AG10803 (cell line): ENCODE measurements around the gene ZNF574.
"Not testable (repeated sequence)": the region's sequence is repeated elsewhere in the genome, so short reads cannot be mapped to it uniquely, and the experiment has no call there.

ENCODE experiments used
- DNase-seq: peaks from one replicate; pipeline ENCODE4 v3.0.0; 2010; ENCODE audit warnings: low read depth
- H3K4me3 ChIP-seq: 2 replicates; pipeline ENCODE4 v1.5.1; 2011; ENCODE audit warnings: mild to moderate bottlenecking, low read length, control low read depth
- CTCF ChIP-seq: conservative IDR thresholded peaks from 2 replicates; pipeline ENCODE4 v1.5.1; 2011; ENCODE audit warnings: mild to moderate bottlenecking, low read length, control low read depth, inconsistent platforms

The ZNF574 gene

GRCh38 chr19:42034640-42035391 is 41.1 kb upstream of the ZNF574 start:
- peak; percentile 68 for DNase-seq
- TF ChIP-seq CTCF: peak; percentile 85
- not testable (repeated sequence) for H3K4me3 ChIP-seq

GRCh38 chr19:42037649-42038048 is 38.3 kb upstream of the ZNF574 start:
- no peak for DNase-seq
- H3K4me3 ChIP-seq: no peak overlapping the region
- no peak for TF ChIP-seq CTCF

GRCh38 chr19:42038666-42039065 is 37.3 kb upstream of the ZNF574 start:
- TF ChIP-seq CTCF: no peak
- DNase-seq: peak; percentile 13
- no peak overlapping the region for H3K4me3 ChIP-seq

GRCh38 chr19:42040031-42040430 is 35.9 kb upstream of the ZNF574 start:
- DNase-seq: no peak
- H3K4me3 ChIP-seq: no peak overlapping the region
- TF ChIP-seq CTCF: no peak

GRCh38 chr19:42040491-42040890 is 35.5 kb upstream of the ZNF574 start:
- H3K4me3 ChIP-seq, DNase-seq: not testable (repeated sequence)

- no peak for TF ChIP-seq CTCF
- DNase-seq: no peak
- no peak overlapping the region for H3K4me3 ChIP-seq
Measured at GRCh38 chr19:42042455-42043170, 33.4 kb upstream of the ZNF574 start.

- no peak for DNase-seq
- no peak overlapping the region for H3K4me3 ChIP-seq
- TF ChIP-seq CTCF: no peak
Measured at GRCh38 chr19:42045575-42045974, 30.4 kb upstream of the ZNF574 start.
